Trophoblast cell (in vitro differentiated cells and primary cell): ENCODE data around the gene SMPDL3A.

ENCODE experiments used
- DNase-seq, 2 donors: peaks; one replicate each; pipeline ENCODE4 v3.0.0-alpha.2; 2016
- H2AFZ ChIP-seq: 2 replicates; pipeline ENCODE4 v1.6.1; 2013; ENCODE audit warnings: low read length, moderate library complexity, mild to moderate bottlenecking; ENCODE audit not compliant: insufficient read depth, poor library complexity
- H2AK5ac ChIP-seq: 2 replicates; pipeline ENCODE4 v1.6.1; 2013; ENCODE audit warnings: mild to moderate bottlenecking, low read length
- H2BK120ac ChIP-seq: 2 replicates; pipeline ENCODE4 v1.6.1; 2013; ENCODE audit warnings: low read length, mild to moderate bottlenecking, moderate library complexity; ENCODE audit not compliant: insufficient read depth, poor library complexity
- H2BK12ac ChIP-seq: 2 replicates; pipeline ENCODE4 v1.6.1; 2013; ENCODE audit warnings: mild to moderate bottlenecking, low read length, moderate library complexity
- H2BK5ac ChIP-seq: 2 replicates; pipeline ENCODE4 v1.6.1; 2013; ENCODE audit warnings: low read length, low read depth, moderate library complexity, mild to moderate bottlenecking; ENCODE audit not compliant: poor library complexity
- H3K14ac ChIP-seq: 2 replicates; pipeline ENCODE4 v1.6.1; 2013; ENCODE audit warnings: mild to moderate bottlenecking, low read length
- H3K18ac ChIP-seq: 2 replicates; pipeline ENCODE4 v1.6.1; 2013; ENCODE audit warnings: mild to moderate bottlenecking, low read length
- H3K23ac ChIP-seq: 2 replicates; pipeline ENCODE4 v1.6.1; 2013; ENCODE audit warnings: low read length
- H3K27ac ChIP-seq: 2 replicates; pipeline ENCODE4 v1.5.1; 2013; ENCODE audit warnings: low read depth, mild to moderate bottlenecking, inconsistent platforms, low read length, moderate library complexity
- H3K27me3 ChIP-seq: 2 replicates; pipeline ENCODE4 v1.6.1; 2013; ENCODE audit warnings: inconsistent platforms, mild to moderate bottlenecking, low read length, moderate library complexity; ENCODE audit not compliant: insufficient read depth
- H3K36me3 ChIP-seq, 2 experiments: 1 replicate in 1 of 2; 2 replicates in 1 of 2; pipeline ENCODE4 v1.6.1; 2013; ENCODE audit warnings: low read length in 2 of 2, mild to moderate bottlenecking in 2 of 2, moderate library complexity in 1 of 2; ENCODE audit not compliant: insufficient read depth in 2 of 2, control insufficient read depth in 1 of 2
- H3K4ac ChIP-seq: 2 replicates; pipeline ENCODE4 v1.6.1; 2013; ENCODE audit warnings: low read depth, mild to moderate bottlenecking, low read length, moderate library complexity
- H3K4me1 ChIP-seq, 2 experiments: 1 replicate in 1 of 2; 2 replicates in 1 of 2; pipeline ENCODE4 v1.6.1; 2013; ENCODE audit warnings: low read length in 2 of 2, mild to moderate bottlenecking in 2 of 2, moderate library complexity in 1 of 2; ENCODE audit not compliant: insufficient read depth in 2 of 2, control insufficient read depth in 1 of 2
- H3K4me2 ChIP-seq: 2 replicates; pipeline ENCODE4 v1.6.1; 2013; ENCODE audit warnings: inconsistent platforms, mild to moderate bottlenecking, low read length, moderate library complexity
- H3K4me3 ChIP-seq: 2 replicates; pipeline ENCODE4 v1.5.1; 2013; ENCODE audit warnings: mild to moderate bottlenecking, low read depth, low read length, inconsistent platforms
- H3K79me1 ChIP-seq: one replicate; pipeline ENCODE4 v1.6.1; 2013; ENCODE audit warnings: low read length
- H3K79me2 ChIP-seq: 2 replicates; pipeline ENCODE4 v1.6.1; 2013; ENCODE audit warnings: low read length, mild to moderate bottlenecking; ENCODE audit not compliant: control insufficient read depth, insufficient read depth, poor library complexity
- H3K9ac ChIP-seq: 2 replicates; pipeline ENCODE4 v1.6.1; 2013; ENCODE audit warnings: mild to moderate bottlenecking, low read length
- H3K9me3 ChIP-seq: 2 replicates; pipeline ENCODE4 v1.6.1; 2013; ENCODE audit warnings: low read depth, mild to moderate bottlenecking, control low read depth, inconsistent platforms, low read length; ENCODE audit not compliant: insufficient read depth
- H4K12ac ChIP-seq: 2 replicates; pipeline ENCODE4 v1.6.1; 2013; ENCODE audit warnings: low read depth, mild to moderate bottlenecking, low read length, moderate library complexity
- H4K8ac ChIP-seq: 2 replicates; pipeline ENCODE4 v1.6.1; 2013; ENCODE audit warnings: low read depth, mild to moderate bottlenecking, low read length, moderate library complexity
- H4K91ac ChIP-seq: one replicate; pipeline ENCODE4 v1.6.1; 2013; ENCODE audit warnings: low read depth, mild to moderate bottlenecking, low read length, moderate library complexity
- WGBS: extraction: QIAGEN DNeasy Blood & Tissue Kit; methylation state at CpG from one replicate; pipeline ENCODE4 v1.1.7; 2013; ENCODE audit warnings: missing lambda C conversion rate; ENCODE audit not compliant: insufficient read length, insufficient coverage; ENCODE audit errors: extremely low coverage; 5-methylcytosine and 5-hydroxymethylcytosine counted together

Gene SMPDL3A

GRCh38 chr6:122780114-122780513 is 8.9 kb upstream of the SMPDL3A start:
- WGBS, result no CpG with 5 or more reads among the region's 5 CpGs
- H3K23ac ChIP-seq, result no peak overlapping the region

GRCh38 chr6:122781716-122782115 is 7.3 kb upstream of the SMPDL3A start:
- Histone ChIP-seq H3K79me2 (no peaks in the 10 kb centered on the region), H3K4me1 (peaks cover 2 to 5% of the 10 kb centered on the region in 2 experiments), H3K27me3 (no peaks in the 10 kb centered on the region), H2BK5ac (no peak overlapping the region), H3K14ac (no peak overlapping the region), H4K12ac (no peak overlapping the region), H2BK12ac (no peak overlapping the region), H2BK120ac (no peak overlapping the region), H3K79me1 (peaks cover 2% of the 10 kb centered on the region), H3K23ac (no peak overlapping the region), H2AFZ (no peak overlapping the region), H4K91ac (no peak overlapping the region), H2AK5ac (no peak overlapping the region), H4K8ac (no peak overlapping the region), H3K18ac (no peak overlapping the region), H3K9me3 (no peaks in the 10 kb centered on the region), H3K27ac (no peak overlapping the region), H3K36me3 (no peaks in the 10 kb centered on the region), H3K9ac (no peak overlapping the region), H3K4me2 (no peak overlapping the region), H3K4me3 (no peak overlapping the region), H3K4ac (no peak overlapping the region)
- no CpG with 5 or more reads among the region's 7 CpGs for WGBS
- no peak for DNase-seq

More at GRCh38 chr6:122780114-122780513, 8.9 kb upstream of the SMPDL3A start:
- Histone ChIP-seq H3K79me2 (no peaks in the 10 kb centered on the region), H3K27ac (no peak overlapping the region), H3K9me3 (no peaks in the 10 kb centered on the region), H3K4ac (no peak overlapping the region), H2AK5ac (no peak overlapping the region), H3K9ac (no peak overlapping the region), H3K14ac (no peak overlapping the region), H4K8ac (no peak overlapping the region), H3K4me3 (no peak overlapping the region), H3K36me3 (no peaks in the 10 kb centered on the region), H2BK120ac (no peak overlapping the region), H2BK12ac (no peak overlapping the region), H3K4me2 (no peak overlapping the region), H3K79me1 (no peaks in the 10 kb centered on the region), H4K12ac (no peak overlapping the region), H3K27me3 (no peaks in the 10 kb centered on the region), H2AFZ (no peak overlapping the region), H3K4me1 (peaks cover 2 to 5% of the 10 kb centered on the region in 2 experiments), H2BK5ac (no peak overlapping the region), H3K18ac (no peak overlapping the region), H4K91ac (no peak overlapping the region)
- DNase-seq, result no peak

DNA sequence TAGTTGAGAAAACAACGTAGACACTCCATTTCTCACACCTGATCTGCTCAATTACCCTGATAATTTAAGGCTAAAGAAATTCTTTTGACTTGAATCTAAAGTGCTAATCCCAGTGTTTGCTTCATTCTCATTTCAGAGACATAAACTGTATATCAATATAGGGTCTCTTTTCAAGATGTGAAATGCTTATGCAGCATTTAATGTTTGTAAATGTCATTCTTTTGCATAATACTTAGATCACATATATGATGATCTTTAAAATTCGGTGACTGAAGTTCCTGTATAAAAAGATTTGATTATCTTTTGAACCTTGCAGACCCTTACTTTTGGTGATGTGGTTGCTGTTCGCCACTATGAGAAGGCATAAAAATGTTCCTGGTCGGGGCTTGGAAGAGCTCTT is 5.7 kb upstream of the SMPDL3A start:
- Histone ChIP-seq H3K36me3 (no peaks in the 10 kb centered on the region), H3K27me3 (no peaks in the 10 kb centered on the region), H2AK5ac (no peak overlapping the region), H2BK12ac (no peak overlapping the region), H3K4me1 (peaks cover 3 to 6% of the 10 kb centered on the region in 2 experiments), H4K91ac (no peak overlapping the region), H3K79me2 (no peaks in the 10 kb centered on the region), H4K8ac (no peak overlapping the region), H2BK120ac (no peak overlapping the region), H2AFZ (no peak overlapping the region), H3K9ac (no peak overlapping the region), H3K4ac (no peak overlapping the region), H3K27ac (no peak overlapping the region), H3K23ac (no peak overlapping the region), H3K18ac (no peak overlapping the region), H3K9me3 (no peaks in the 10 kb centered on the region), H3K4me2 (no peak overlapping the region), H4K12ac (no peak overlapping the region), H3K79me1 (peaks cover 3% of the 10 kb centered on the region), H2BK5ac (no peak overlapping the region), H3K14ac (no peak overlapping the region), H3K4me3 (no peak overlapping the region)
- no peak for DNase-seq
- WGBS, result no CpG with 5 or more reads among the region's 4 CpGs

GRCh38 chr6:122785891-122786290 is 3.2 kb upstream of the SMPDL3A start:
- Histone ChIP-seq H2BK12ac (no peak overlapping the region), H2AK5ac (no peak overlapping the region), H2BK5ac (no peak overlapping the region), H3K27ac (no peak overlapping the region), H3K79me1 (peaks cover 20% of the 10 kb centered on the region), H3K9ac (no peak overlapping the region), H3K18ac (no peak overlapping the region), H3K4me1 (peaks cover 4% of the 10 kb centered on the region in 2 experiments), H4K8ac (no peak overlapping the region), H3K27me3 (no peaks in the 10 kb centered on the region), H4K91ac (no peak overlapping the region), H4K12ac (no peak overlapping the region), H2AFZ (no peak overlapping the region), H3K4ac (no peak overlapping the region), H3K79me2 (peaks cover 11% of the 10 kb centered on the region), H3K14ac (no peak overlapping the region), H3K36me3 (no peaks in the 10 kb centered on the region), H3K4me3 (no peak overlapping the region), H3K23ac (no peak overlapping the region), H3K4me2 (no peak overlapping the region), H3K9me3 (no peaks in the 10 kb centered on the region), H2BK120ac (no peak overlapping the region)
- no CpG with 5 or more reads among the region's 1 CpG for WGBS
- no peak for DNase-seq
